Activated CD8-positive, alpha-beta memory T cell treated with anti-CD3 and anti-CD28 coated beads, Interleukin-2, amount 50 U/mL, for 4 hours (primary cell): ENCODE measurements around the gene PAGE3.

Source experiments
- DNase-seq: peaks from one replicate; pipeline ENCODE4 v3.0.0-alpha.2; 2020

The PAGE3 gene

GRCh38 chrX:55264816-55265215 lies at the start of gene PAGE3:
PAGE3 (minus strand) TSS chrX:55264916; CDS start chrX:55263903, 1,013 bp downstream.
- DNase-seq: no peak

- DNase-seq: no peak
Measured at GRCh38 chrX:55312655-55313054, 47.9 kb upstream of the PAGE3 start.

GRCh38 chrX:55290963-55291362 lies 26.2 kb upstream of the PAGE3 start:
- DNase-seq: no peak

- no peak for DNase-seq
Measured at GRCh38 chrX:55279832-55280231, 15.1 kb upstream of the PAGE3 start.

- no peak for DNase-seq
Measured at GRCh38 chrX:55260806-55261205, 3.9 kb downstream of the PAGE3 start.

GRCh38 chrX:55253528-55253927 lies 11.2 kb downstream of the PAGE3 start:
- DNase-seq: no peak

GRCh38 chrX:55240788-55241340 lies 23.9 kb downstream of the PAGE3 start:
- DNase-seq: no peak

GRCh38 chrX:55220119-55220794 lies 44.5 kb downstream of the PAGE3 start, which contains the start of gene PAGE5:
PAGE5 (plus strand) TSS chrX:55220346; CDS start chrX:55221383, 1,037 bp downstream.
- no peak for DNase-seq

GRCh38 chrX:55213381-55213780 lies 51.3 kb downstream of the PAGE3 start:
- DNase-seq: no peak

- no peak for DNase-seq
Measured at GRCh38 chrX:55210931-55211677, 53.6 kb downstream of the PAGE3 start.
